ENCODE data around the gene MYOD1. TPM values are rescaled to one million over a fixed set of nuclear protein-coding genes. Genes with fewer than 3 reads are reported as not detected.

MYOD1 gene
- total RNA-seq, 1 experiment from 2014 or later, result not detected

DNA sequence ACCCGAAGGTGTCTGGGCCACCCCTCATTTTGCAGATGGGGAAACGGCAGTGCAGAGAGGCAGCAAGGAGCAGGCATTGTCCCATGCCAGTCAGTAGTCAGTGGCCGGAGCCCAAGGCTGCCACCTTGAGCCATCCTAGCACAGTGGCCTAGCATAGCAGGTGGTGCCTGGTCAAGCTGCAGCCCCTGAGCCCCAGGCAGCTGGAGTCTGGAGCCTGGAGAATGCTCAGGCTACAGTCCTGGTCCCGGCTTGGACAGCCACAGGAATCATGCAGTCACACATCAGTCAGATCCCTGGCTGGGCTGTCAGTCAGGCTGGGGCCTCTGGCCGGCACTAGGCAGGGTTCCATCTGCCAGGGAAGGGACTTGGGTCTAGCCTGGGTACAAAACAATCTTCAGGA, 33.8 kb downstream of the MYOD1 start:
- no peak overlapping the region for H3K27ac Mint-ChIP-seq (ENCODE audit: unreplicated experiment)
- CTCF ChIA-PET, result no interaction called here
- H3K4me1 Mint-ChIP-seq (ENCODE audit: low read depth, unreplicated experiment), result no peaks in the 10 kb centered on the region
- TF ChIP-seq, protein P1, sequence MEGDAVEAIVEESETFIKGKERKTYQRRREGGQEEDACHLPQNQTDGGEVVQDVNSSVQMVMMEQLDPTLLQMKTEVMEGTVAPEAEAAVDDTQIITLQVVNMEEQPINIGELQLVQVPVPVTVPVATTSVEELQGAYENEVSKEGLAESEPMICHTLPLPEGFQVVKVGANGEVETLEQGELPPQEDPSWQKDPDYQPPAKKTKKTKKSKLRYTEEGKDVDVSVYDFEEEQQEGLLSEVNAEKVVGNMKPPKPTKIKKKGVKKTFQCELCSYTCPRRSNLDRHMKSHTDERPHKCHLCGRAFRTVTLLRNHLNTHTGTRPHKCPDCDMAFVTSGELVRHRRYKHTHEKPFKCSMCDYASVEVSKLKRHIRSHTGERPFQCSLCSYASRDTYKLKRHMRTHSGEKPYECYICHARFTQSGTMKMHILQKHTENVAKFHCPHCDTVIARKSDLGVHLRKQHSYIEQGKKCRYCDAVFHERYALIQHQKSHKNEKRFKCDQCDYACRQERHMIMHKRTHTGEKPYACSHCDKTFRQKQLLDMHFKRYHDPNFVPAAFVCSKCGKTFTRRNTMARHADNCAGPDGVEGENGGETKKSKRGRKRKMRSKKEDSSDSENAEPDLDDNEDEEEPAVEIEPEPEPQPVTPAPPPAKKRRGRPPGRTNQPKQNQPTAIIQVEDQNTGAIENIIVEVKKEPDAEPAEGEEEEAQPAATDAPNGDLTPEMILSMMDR (IDR thresholded peaks at IDR 0.05; ENCODE audit: unreplicated experiment), result no peak
- no TSS peak for BruUV-seq (replicated peaks)
- DNase-seq, result no peak
- no peaks in the 10 kb centered on the region for H3K36me3 Mint-ChIP-seq (ENCODE audit: insufficient read depth, unreplicated experiment)
- H3K9me3 Mint-ChIP-seq (ENCODE audit: low read depth, unreplicated experiment), result no peaks in the 10 kb centered on the region
- intact Hi-C loops (cut with micrococcal nuclease; ENCODE audit: unreplicated experiment), result no loop called here
- H3K4me3 Mint-ChIP-seq (ENCODE audit: low read depth, unreplicated experiment), result no peak overlapping the region
- H3K27me3 Mint-ChIP-seq (ENCODE audit: unreplicated experiment), result peaks cover 78% of the 10 kb centered on the region

DNA sequence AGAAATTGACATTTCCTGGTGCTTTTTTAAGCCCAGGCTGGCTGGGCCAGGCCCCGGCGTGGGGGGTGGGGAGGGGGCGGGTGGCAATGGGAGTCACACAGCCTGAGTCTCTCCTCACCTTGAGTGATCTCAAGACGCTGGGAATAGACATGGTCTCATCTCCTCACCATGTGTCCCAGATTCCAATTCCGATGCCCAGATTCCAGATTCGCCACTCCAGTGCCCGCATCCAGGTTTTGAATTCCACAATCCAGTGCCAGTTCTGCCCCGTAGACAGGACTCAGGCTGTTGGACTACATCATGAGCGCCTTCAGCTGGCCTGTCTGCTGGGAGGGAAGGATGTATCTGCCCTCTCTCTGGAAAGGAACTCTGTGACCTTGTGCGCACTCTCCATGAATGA, 34.3 kb downstream of the MYOD1 start:
- BruUV-seq (replicated peaks), result no TSS peak
- DNase-seq, result no peak
- Mint-ChIP-seq H3K9me3 (ENCODE audit: low read depth, unreplicated experiment) (no peaks in the 10 kb centered on the region), H3K4me1 (ENCODE audit: low read depth, unreplicated experiment) (no peaks in the 10 kb centered on the region), H3K4me3 (ENCODE audit: low read depth, unreplicated experiment) (no peak overlapping the region), H3K36me3 (ENCODE audit: insufficient read depth, unreplicated experiment) (no peaks in the 10 kb centered on the region), H3K27me3 (ENCODE audit: unreplicated experiment) (peaks cover 79% of the 10 kb centered on the region), H3K27ac (ENCODE audit: unreplicated experiment) (no peak overlapping the region)
- TF ChIP-seq, protein P1 (IDR thresholded peaks at IDR 0.05; ENCODE audit: unreplicated experiment), result no peak
- intact Hi-C loops (cut with micrococcal nuclease; ENCODE audit: unreplicated experiment), result no loop called here
- CTCF ChIA-PET, result no interaction called here

DNA sequence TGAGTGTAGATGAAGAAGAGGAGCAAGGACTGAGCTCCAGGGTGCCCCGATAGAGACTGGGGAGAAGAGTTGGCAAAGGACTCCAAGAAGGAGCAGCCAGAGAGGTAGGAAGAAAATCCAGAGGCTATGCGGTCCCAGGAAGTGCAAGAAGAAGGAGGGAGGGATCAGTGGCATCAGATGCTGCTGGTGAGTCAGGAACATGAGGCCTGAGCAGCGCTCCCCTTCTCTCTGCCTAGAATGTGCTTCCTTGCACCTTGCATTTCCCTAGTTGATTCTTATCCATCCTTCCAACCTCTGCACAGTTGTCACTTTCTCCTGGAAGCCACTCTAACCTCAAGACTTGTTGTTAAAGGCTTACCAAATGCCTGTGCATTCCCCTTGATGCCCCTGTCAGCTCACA, 36.5 kb downstream of the MYOD1 start:
- TF ChIP-seq, protein P1 (IDR thresholded peaks at IDR 0.05; ENCODE audit: unreplicated experiment), result no peak
- Mint-ChIP-seq H3K9me3 (ENCODE audit: low read depth, unreplicated experiment) (no peaks in the 10 kb centered on the region), H3K36me3 (ENCODE audit: insufficient read depth, unreplicated experiment) (no peaks in the 10 kb centered on the region), H3K27ac (ENCODE audit: unreplicated experiment) (no peak overlapping the region), H3K4me3 (ENCODE audit: low read depth, unreplicated experiment) (no peak overlapping the region), H3K4me1 (ENCODE audit: low read depth, unreplicated experiment) (no peaks in the 10 kb centered on the region), H3K27me3 (ENCODE audit: unreplicated experiment) (peaks cover 80% of the 10 kb centered on the region)
- no peak for DNase-seq
- no TSS peak for BruUV-seq (replicated peaks)
- intact Hi-C loops (cut with micrococcal nuclease; ENCODE audit: unreplicated experiment), result no loop called here
- CTCF ChIA-PET, result no interaction called here

DNA sequence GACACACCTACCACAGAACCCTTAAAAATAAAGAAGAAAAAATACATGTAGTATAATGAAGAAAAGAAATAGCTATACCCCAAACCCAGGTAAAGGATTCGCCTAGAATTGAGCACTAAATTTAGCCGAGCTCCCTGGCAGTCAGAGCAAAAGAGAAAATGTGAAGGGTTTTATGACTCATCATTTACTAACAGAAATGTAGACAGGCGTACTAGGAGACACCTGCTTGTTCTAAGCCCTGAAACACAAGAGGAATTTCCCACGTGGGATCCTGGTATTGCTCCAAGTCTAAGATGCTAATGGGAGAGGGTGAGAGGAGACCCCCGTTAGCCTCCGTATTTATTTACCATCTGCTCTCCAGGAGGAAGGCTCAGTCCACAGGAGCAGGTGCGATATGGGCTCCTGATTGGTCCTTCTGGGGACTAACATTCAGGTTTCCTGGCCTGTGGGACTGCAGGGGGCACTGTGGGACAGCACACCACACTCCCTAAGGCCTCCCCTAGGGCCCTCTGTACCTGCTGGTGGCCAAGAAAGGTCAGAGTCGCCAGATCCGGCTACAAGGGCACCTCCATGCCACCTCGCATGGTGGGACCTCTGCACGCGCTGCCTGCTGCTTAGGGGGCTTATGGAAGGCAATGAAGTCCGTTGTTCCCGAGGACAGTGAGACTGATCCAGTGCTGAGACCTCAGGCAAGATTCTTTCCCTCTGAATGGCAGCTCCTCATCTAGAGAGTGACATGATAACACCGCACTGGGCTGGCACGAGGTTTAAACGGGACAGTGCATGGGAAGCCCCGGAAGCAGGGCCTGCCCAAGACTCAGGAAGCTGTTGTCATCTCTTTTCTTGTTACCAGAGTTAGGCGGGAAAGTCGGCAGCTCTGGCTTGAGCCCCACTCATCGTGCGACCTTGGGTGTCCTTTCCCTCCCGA, 41.0 kb downstream of the MYOD1 start:
- TF ChIP-seq, protein P1 (IDR thresholded peaks at IDR 0.05; ENCODE audit: unreplicated experiment), result peak; percentile 72
- no peaks in the 10 kb centered on the region for H3K4me1 Mint-ChIP-seq (ENCODE audit: low read depth, unreplicated experiment)
- no TSS peak for BruUV-seq (replicated peaks)
- peak; percentile 70 for DNase-seq
- no peak overlapping the region for H3K27ac Mint-ChIP-seq (ENCODE audit: unreplicated experiment)
- intact Hi-C loops (cut with micrococcal nuclease; ENCODE audit: unreplicated experiment), result loop anchor here (1.0 kb wide), 1 partner anchor 218 kb away; no protein-coding TSS in a partner anchor
- H3K36me3 Mint-ChIP-seq (ENCODE audit: insufficient read depth, unreplicated experiment), result no peaks in the 10 kb centered on the region
- no peaks in the 10 kb centered on the region for H3K9me3 Mint-ChIP-seq (ENCODE audit: low read depth, unreplicated experiment)
- H3K27me3 Mint-ChIP-seq (ENCODE audit: unreplicated experiment), result peaks cover 54% of the 10 kb centered on the region
- CTCF ChIA-PET, result interaction anchor here (1.0 to 2.5 kb wide), 4 partner anchors 9 to 218 kb away, joined by 3 to 13 read pairs (median 6); no protein-coding TSS in a partner anchor
- H3K4me3 Mint-ChIP-seq (ENCODE audit: low read depth, unreplicated experiment), result no peak overlapping the region
